Uterus (tissue), 4 donors: ENCODE results near the gene GALNTL6. TPM values are rescaled to one million over a fixed set of nuclear protein-coding genes. Genes with fewer than 3 reads are reported as not detected.
A peak's percentile ranks its signal among the peaks of the same experiment; 100 is the strongest.

ENCODE experiments used
- DNase-seq, 2 donors: peaks; one replicate each; pipeline ENCODE4 v3.0.0-alpha.2; 2019 to 2020
- H3K27ac ChIP-seq, 2 donors: fragments of 200-600 bp; sonication (generic); 1 replicate in 1 of 2; 2 replicates in 1 of 2; pipeline ENCODE4 v1.5.1; 2016 to 2018
- H3K27me3 ChIP-seq, 2 donors: fragments of 200-600 bp; sonication (generic); one replicate each; pipeline ENCODE4 v1.5.1; 2018 to 2019; ENCODE audit warnings: control low read depth in 1 of 2
- H3K36me3 ChIP-seq, 2 donors: fragments of 200-600 bp; sonication (generic); one replicate each; pipeline ENCODE4 v1.5.1; 2019; ENCODE audit warnings: control low read depth in 1 of 2
- H3K4me1 ChIP-seq, 2 donors: fragments of 200-600 bp; sonication (generic); one replicate each; pipeline ENCODE4 v1.5.1; 2018 to 2019; ENCODE audit warnings: control low read depth in 1 of 2
- H3K4me3 ChIP-seq, 2 donors: fragments of 200-600 bp; sonication (generic); 1 replicate in 1 of 2; 2 replicates in 1 of 2; pipeline ENCODE4 v1.5.1; 2018 to 2019; ENCODE audit warnings: mild to moderate bottlenecking in 1 of 2
- H3K9me3 ChIP-seq, 2 donors: fragments of 200-600 bp; sonication (generic); one replicate each; pipeline ENCODE4 v1.5.1; 2019; ENCODE audit warnings: control low read depth in 1 of 2
- CTCF ChIP-seq, 4 experiments: fragments of 200-600 bp in 2 of 4; fragments of 450-650 bp in 2 of 4; sonication (generic) in 2 of 4; IDR thresholded peaks; one replicate each; pipeline ENCODE4 v1.5.1; 2016 to 2019; ENCODE audit warnings: antibody characterized with exemption in 4 of 4, mild to moderate bottlenecking in 2 of 4, moderate library complexity in 1 of 4
- POLR2A ChIP-seq, 2 donors: fragments of 450-650 bp; IDR thresholded peaks; one replicate each; pipeline ENCODE4 v1.6.1; 2016; ENCODE audit warnings: antibody characterized with exemption in 2 of 2, mild to moderate bottlenecking in 1 of 2, moderate library complexity in 1 of 2
- intact Hi-C: fragments of 100-400 bp; cut with DNase I; formaldehyde crosslinking; loops from one replicate; pipeline ENCODE4 v1.15.1; 2023; ENCODE audit warnings: low total_unique reads
- total RNA-seq, 4 donors: library from RNA; depleted of rRNA in 3 of 4; stranded (reverse); fragments of >200 nt in 3 of 4; gene quantifications; one replicate each; pipeline versions ENCODE4 v1.1.0 to v1.2.4, GENCODE V29; 2014 to 2023
- donor health status: DM: yes; HTN: yes; CAD: no.

Gene GALNTL6
- total RNA-seq, 4 donors from 2014 or later: 2.6 TPM; not detected in 3

- Histone ChIP-seq H3K36me3 (no peaks in the 10 kb centered on the region), H3K27me3 (no peaks in the 10 kb centered on the region), H3K4me3 (no peak overlapping the region), H3K27ac (no peak overlapping the region), H3K9me3 (peaks cover 0 to 4% of the 10 kb centered on the region in 2 donors), H3K4me1 (no peaks in the 10 kb centered on the region)
- DNase-seq: no peak
- no peak for TF ChIP-seq POLR2A (IDR thresholded peaks at IDR 0.05)
- no peak for TF ChIP-seq CTCF (IDR thresholded peaks at IDR 0.05)
- intact Hi-C loops: no loop called here
Measured at GRCh38 chr4:172986114-172986513, 1172.9 kb downstream of the GALNTL6 start.

GRCh38 chr4:172989984-172990820, 1177.0 kb downstream of the GALNTL6 start:
- H3K36me3 ChIP-seq: no peaks in the 10 kb centered on the region
- H3K4me3 ChIP-seq: no peak overlapping the region
- no peaks in the 10 kb centered on the region for H3K4me1 ChIP-seq
- TF ChIP-seq CTCF (IDR thresholded peaks at IDR 0.05) (no peak), POLR2A (IDR thresholded peaks at IDR 0.05) (no peak)
- peaks cover 0 to 4% of the 10 kb centered on the region in 2 donors for H3K9me3 ChIP-seq
- DNase-seq: no peak
- no peaks in the 10 kb centered on the region for H3K27me3 ChIP-seq
- intact Hi-C loops: no loop called here
- no peak overlapping the region for H3K27ac ChIP-seq

DNA sequence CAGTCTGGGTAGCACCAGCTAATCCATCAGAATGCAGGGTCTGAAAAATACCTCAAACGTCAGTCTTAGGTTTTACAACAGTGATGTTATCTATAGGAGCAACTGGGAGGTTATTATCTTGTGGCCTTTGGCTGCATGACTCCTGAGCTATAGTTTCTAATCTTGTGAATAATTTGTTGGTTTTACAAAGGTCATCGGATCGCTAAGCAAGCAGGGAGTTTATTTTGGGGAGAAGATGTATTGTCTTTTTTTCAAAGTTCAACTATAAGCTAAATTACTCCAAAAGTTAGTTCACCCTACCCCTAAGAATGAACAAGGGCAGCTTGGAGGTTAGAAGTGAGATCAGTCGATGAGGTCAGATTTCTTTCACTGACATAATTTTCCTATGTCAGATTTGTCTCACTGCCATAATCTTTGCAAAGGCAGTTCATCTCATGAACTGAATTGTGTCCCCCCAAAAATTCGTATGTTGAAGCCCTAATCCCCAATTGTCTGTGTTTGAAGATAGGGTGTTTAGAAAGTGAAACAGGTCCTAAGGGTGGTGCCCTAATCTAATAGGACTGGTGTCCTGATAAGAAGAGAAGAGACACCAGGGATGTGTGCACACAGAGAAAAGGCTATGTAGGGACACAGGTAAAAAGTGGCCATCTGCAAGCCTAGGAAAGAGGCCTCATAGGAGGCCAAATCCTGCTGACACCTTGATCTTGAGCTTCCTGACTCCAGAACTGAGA, 1179.6 kb downstream of the GALNTL6 start:
- H3K4me1 ChIP-seq: no peaks in the 10 kb centered on the region
- peaks cover 0 to 4% of the 10 kb centered on the region in 2 donors for H3K9me3 ChIP-seq
- no peaks in the 10 kb centered on the region for H3K27me3 ChIP-seq
- no peak for TF ChIP-seq POLR2A (IDR thresholded peaks at IDR 0.05)
- no peak for TF ChIP-seq CTCF (IDR thresholded peaks at IDR 0.05)
- no peak overlapping the region for H3K27ac ChIP-seq
- DNase-seq: no peak
- no peaks in the 10 kb centered on the region for H3K36me3 ChIP-seq
- H3K4me3 ChIP-seq: no peak overlapping the region
- intact Hi-C loops: no loop called here

DNA sequence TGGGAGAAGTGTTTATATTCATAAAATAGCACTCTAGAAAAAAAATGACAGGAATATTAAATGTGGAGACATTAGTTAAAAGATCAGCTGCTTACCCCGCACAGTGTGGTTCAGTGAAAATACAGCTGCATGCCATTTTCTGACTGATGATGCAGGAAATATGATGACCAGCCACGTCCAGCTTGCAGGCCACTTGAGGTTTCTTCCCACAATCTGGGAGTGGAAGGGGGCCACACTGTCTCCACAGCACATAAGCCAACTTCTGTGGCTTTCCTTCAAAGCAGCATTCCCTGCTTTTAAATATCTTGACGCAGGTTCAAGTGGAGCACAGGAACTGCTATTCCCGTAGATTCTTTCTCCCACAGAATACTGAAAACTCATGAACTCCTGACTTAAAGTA, 1182.0 kb downstream of the GALNTL6 start:
- DNase-seq: no peak

More for the DNA sequence above, 1182.0 kb downstream of the GALNTL6 start:
- Histone ChIP-seq H3K4me3 (no peak overlapping the region), H3K9me3 (no peaks in the 10 kb centered on the region), H3K27ac (peak overlapping the region in 1 of 2 donors; percentile 72), H3K27me3 (no peaks in the 10 kb centered on the region), H3K4me1 (no peaks in the 10 kb centered on the region), H3K36me3 (no peaks in the 10 kb centered on the region)
- intact Hi-C loops: no loop called here
- TF ChIP-seq POLR2A (IDR thresholded peaks at IDR 0.05) (no peak), CTCF (IDR thresholded peaks at IDR 0.05) (no peak)
